ENCODE measurements around the gene PLEKHG3.

GRCh38 chr14:64758025-64758521 is 53.8 kb downstream of the PLEKHG3 start:
- TF ChIP-seq CTCF (conservative IDR thresholded peaks at IDR 0.05 in 1 of 2, IDR thresholded peaks at IDR 0.05 in 1 of 2; ENCODE audit: extremely low read depth in 1 of 2, insufficient read depth in 1 of 2, low read depth in 1 of 2, low read length in 2 of 2), result no peak
- TF ChIP-seq EZH2 (IDR thresholded peaks at IDR 0.05; ENCODE audit: borderline replicate concordance, low read length), result no peak
